GM21526 (cell line): ENCODE data around the gene PRKCB.
"Not testable (repeated sequence)": the region's sequence is repeated elsewhere in the genome, so short reads cannot be mapped to it uniquely, and the experiment has no call there.

Experiments used
- ATAC-seq: cut with Tn5 transposase; IDR thresholded peaks from one replicate; pipeline ENCODE4 v1.9.1; 2021; ENCODE audit warnings: moderate library complexity; ENCODE audit not compliant: unreplicated experiment, low FRiP score

The PRKCB gene

GRCh38 chr16:24027466-24027865, 191.7 kb downstream of the PRKCB start:
- ATAC-seq = no peak

GRCh38 chr16:24029841-24030240, 194.1 kb downstream of the PRKCB start:
- ATAC-seq = not testable (repeated sequence)

GRCh38 chr16:24035127-24035842, 199.5 kb downstream of the PRKCB start:
- no peak for ATAC-seq

- no peak for ATAC-seq
These were observed 200.3 kb downstream of the PRKCB start for GRCh38 chr16:24036038-24036543.

- ATAC-seq = no peak
These were observed 200.8 kb downstream of the PRKCB start for GRCh38 chr16:24036614-24037013.

- ATAC-seq = no peak
These were observed 201.6 kb downstream of the PRKCB start for GRCh38 chr16:24037335-24037734.

GRCh38 chr16:24041834-24042631, 206.2 kb downstream of the PRKCB start:
- no peak for ATAC-seq

- ATAC-seq = no peak
These were observed 208.7 kb downstream of the PRKCB start for GRCh38 chr16:24044467-24044866.

- no peak for ATAC-seq
These were observed 209.9 kb downstream of the PRKCB start for GRCh38 chr16:24045641-24046040.

GRCh38 chr16:24046442-24046841, 210.7 kb downstream of the PRKCB start:
- no peak for ATAC-seq

- no peak for ATAC-seq
These were observed 213.3 kb downstream of the PRKCB start for GRCh38 chr16:24049113-24049512.

- no peak for ATAC-seq
These were observed 215.3 kb downstream of the PRKCB start for GRCh38 chr16:24051125-24051524.

- ATAC-seq = no peak
These were observed 216.7 kb downstream of the PRKCB start for GRCh38 chr16:24052329-24053098.

- no peak for ATAC-seq
These were observed 217.5 kb downstream of the PRKCB start for GRCh38 chr16:24053099-24053946.

GRCh38 chr16:24054741-24055491, 219.1 kb downstream of the PRKCB start:
- no peak for ATAC-seq

GRCh38 chr16:24062270-24062817, 226.6 kb downstream of the PRKCB start:
- no peak for ATAC-seq

GRCh38 chr16:24069036-24069590, 233.3 kb downstream of the PRKCB start:
- no peak for ATAC-seq

- no peak for ATAC-seq
These were observed 235.1 kb downstream of the PRKCB start for GRCh38 chr16:24070851-24071250.
